C1 segment of cervical spinal cord (tissue), 14 donors: ENCODE data around the gene PNPLA7.
"Not testable (repeated sequence)": the region's sequence is repeated elsewhere in the genome, so short reads cannot be mapped to it uniquely, and the experiment has no call there.

Experiments
- DNase-seq, 14 donors: peaks; one replicate each; lab custom pipeline; 2025; lab: John Stamatoyannopoulos, UW

The PNPLA7 gene

GRCh38 chr9:137452006-137452760 is 98.0 kb downstream of the PNPLA7 start:
- no peak for DNase-seq

GRCh38 chr9:137451264-137452005 is 98.8 kb downstream of the PNPLA7 start:
- not testable (repeated sequence) for DNase-seq

GRCh38 chr9:137450539-137451222 is 99.5 kb downstream of the PNPLA7 start:
- DNase-seq, result not testable (repeated sequence)

- no peak for DNase-seq
These were observed 100.2 kb downstream of the PNPLA7 start for GRCh38 chr9:137449931-137450538.

- DNase-seq, result no peak
These were observed 100.9 kb downstream of the PNPLA7 start for GRCh38 chr9:137449081-137449844.

GRCh38 chr9:137448602-137448962 is 101.6 kb downstream of the PNPLA7 start:
- no peak for DNase-seq

- DNase-seq, result peak in 3 of 14 donors; percentile 32 to 70 (median 42)
These were observed 102.2 kb downstream of the PNPLA7 start for GRCh38 chr9:137447722-137448601.

- peak in 3 of 14 donors; percentile 13 to 38 (median 33) for DNase-seq
These were observed 103.2 kb downstream of the PNPLA7 start for GRCh38 chr9:137446851-137447471.

- no peak for DNase-seq
These were observed 104.2 kb downstream of the PNPLA7 start for GRCh38 chr9:137445930-137446431.

- DNase-seq, result peak in 11 of 14 donors; percentile 17 to 61 (median 37)
These were observed 104.9 kb downstream of the PNPLA7 start for GRCh38 chr9:137445275-137445807.

- no peak for DNase-seq
These were observed 106.0 kb downstream of the PNPLA7 start for GRCh38 chr9:137444106-137444790.

- no peak for DNase-seq
These were observed 108.3 kb downstream of the PNPLA7 start for GRCh38 chr9:137441935-137442321.

- DNase-seq, result no peak
These were observed 108.8 kb downstream of the PNPLA7 start, which contains the start of gene ENTPD8 for GRCh38 chr9:137441289-137441934. TSS of gene ENTPD8 (minus strand) at chr9:137441357. CDS start at chr9:137438285, 3,072 bp downstream.

- DNase-seq, result no peak
These were observed 111.0 kb downstream of the PNPLA7 start for GRCh38 chr9:137439158-137439714.

GRCh38 chr9:137438591-137439157 is 111.5 kb downstream of the PNPLA7 start:
- DNase-seq, result no peak

GRCh38 chr9:137437691-137438590 is 112.3 kb downstream of the PNPLA7 start:
- no peak for DNase-seq
